ENCODE measurements around the gene CATSPER1.

DNA sequence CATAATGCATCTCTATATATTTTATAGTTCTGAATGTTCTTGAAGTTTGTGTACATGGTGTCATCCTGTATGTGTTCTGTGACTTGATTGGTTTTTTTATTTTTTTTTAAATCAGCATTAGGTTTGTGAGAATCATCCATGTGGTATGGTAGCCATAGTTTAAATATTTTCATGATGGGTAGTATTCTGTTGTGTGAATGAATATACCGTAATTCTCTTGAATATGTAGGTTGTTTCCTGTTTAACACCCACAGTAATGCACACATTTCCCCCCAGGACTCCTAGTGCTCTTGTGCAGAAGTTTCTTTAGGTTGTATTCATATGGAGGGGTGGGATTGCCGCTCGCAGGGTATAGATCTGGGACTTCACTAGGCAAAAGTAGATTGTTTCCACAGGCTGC, 45.8 kb upstream of the CATSPER1 start:
- TF ChIP-seq POLR2A (IDR thresholded peaks at IDR 0.05; ENCODE audit: low read length) (no peak), GATA1 (IDR thresholded peaks at IDR 0.05; ENCODE audit: low read depth, low read length) (no peak)

Data from erythroblast (primary cell).